GM12878 (cell line): ENCODE measurements around the gene NOD1. TPM values are rescaled to one million over a fixed set of nuclear protein-coding genes. Genes with fewer than 3 reads are reported as not detected.
"Not testable (repeated sequence)": the region's sequence is repeated elsewhere in the genome, so short reads cannot be mapped to it uniquely, and the experiment has no call there.

ENCODE experiments used
- ATAC-seq: fragments of 200-7000 bp; cut with Tn5 transposase; 3 replicates; pipeline ENCODE4 v1.9.1; 2020; ENCODE audit warnings: mild to moderate bottlenecking, moderate library complexity
- BruUV-seq: library from RNA; stranded (reverse); fragments of 400-500 nt; replicated peaks from 2 replicates; lab custom pipeline; 2021; lab: Mats Ljungman, UMichigan
- CTCF ChIA-PET: fragments of 300-600 bp; sonication (Branson Sonifier 250); formaldehyde crosslinking; extraction: SDS; loops from one replicate; lab custom pipeline; 2021; ENCODE audit warnings: inconsistent platforms; lab: Yijun Ruan, JAX
- POLR2A ChIA-PET: fragments of 350-600 bp; formaldehyde crosslinking; extraction: SDS; loops from one replicate; lab custom pipeline; 2021; ENCODE audit warnings: inconsistent platforms; lab: Charles Lee
- RAD21 ChIA-PET: fragments of 300-600 bp; sonication (Branson Sonifier 250); formaldehyde crosslinking; loops from one replicate; lab custom pipeline; 2023; ENCODE audit warnings: antibody characterized with exemption; ENCODE audit not compliant: unreplicated experiment; lab: Charles Lee
- SMC1A ChIA-PET: fragments of 300-600 bp; sonication (Branson Sonifier 250); formaldehyde crosslinking; loops from one replicate; lab custom pipeline; 2023; ENCODE audit not compliant: unreplicated experiment, uncharacterized antibody; lab: Charles Lee
- DNase-seq: peaks from one replicate; pipeline ENCODE4 v3.0.0-alpha.2; 2011; ENCODE audit warnings: low read depth, low spot score
- FAIRE-seq: peaks from 3 replicates; lab custom pipeline; 2011; peaks lifted over from hg19 to GRCh38; lab: Jason Lieb, UNC
- H2AFZ ChIP-seq: 2 replicates; pipeline ENCODE4 v1.6.0; 2011; ENCODE audit warnings: low read depth, low read length, control low read depth; ENCODE audit not compliant: control insufficient read depth
- H3K27ac ChIP-seq: 2 replicates; pipeline ENCODE4 v1.5.1; 2011; ENCODE audit warnings: control low read depth; ENCODE audit not compliant: control insufficient read depth, insufficient read depth
- H3K27me3 ChIP-seq, 2 experiments: replicated peaks in 1 of 2; 2 replicates each; pipeline versions ENCODE4 v1.6.0 to v1.6.1; 2011; ENCODE audit warnings: low read length in 1 of 2; ENCODE audit not compliant: control insufficient read depth in 2 of 2, insufficient read depth in 2 of 2
- H3K36me3 ChIP-seq, 2 experiments: 2 replicates each; pipeline ENCODE4 v1.5.1; 2011; ENCODE audit warnings: low read length in 1 of 2; ENCODE audit not compliant: control insufficient read depth in 2 of 2, insufficient read depth in 2 of 2
- H3K4me1 ChIP-seq: 2 replicates; pipeline ENCODE4 v1.6.1; 2011; ENCODE audit warnings: mild to moderate bottlenecking, low read length, moderate library complexity, mixed read lengths; ENCODE audit not compliant: control insufficient read depth, insufficient read depth
- H3K4me2 ChIP-seq: 2 replicates; pipeline ENCODE4 v1.6.0; 2011; ENCODE audit warnings: control low read depth; ENCODE audit not compliant: control insufficient read depth, insufficient read depth
- H3K4me3 ChIP-seq: fragments of 200-600 bp; sonication (generic); 2 replicates; pipeline ENCODE4 v1.5.1; 2016
- H3K79me2 ChIP-seq: 2 replicates; pipeline ENCODE4 v1.6.0; 2011; ENCODE audit warnings: low read length; ENCODE audit not compliant: control insufficient read depth, insufficient read depth
- H3K9ac ChIP-seq: 2 replicates; pipeline ENCODE4 v1.8.0; 2011; ENCODE audit warnings: low read length, control low read depth, mixed read lengths; ENCODE audit not compliant: control insufficient read depth, insufficient read depth
- H3K9me3 ChIP-seq: replicated peaks from 3 replicates; pipeline ENCODE4 v1.5.1; 2011; ENCODE audit warnings: mild to moderate bottlenecking, low read length; ENCODE audit not compliant: control insufficient read depth, insufficient read depth
- H4K20me1 ChIP-seq: 2 replicates; pipeline ENCODE4 v1.6.0; 2011; ENCODE audit not compliant: control insufficient read depth, insufficient read depth
- DPF2 ChIP-seq: fragments of 450-650 bp; IDR thresholded peaks from 2 replicates; pipeline ENCODE4 v1.6.1; 2017; ENCODE audit warnings: mild to moderate bottlenecking
- GABPA ChIP-seq: IDR thresholded peaks from 2 replicates; pipeline ENCODE4 v1.6.1; 2014; ENCODE audit warnings: antibody characterized with exemption, low read depth, mild to moderate bottlenecking, inconsistent platforms
- GATAD2B ChIP-seq: fragments of 450-650 bp; conservative IDR thresholded peaks from 2 replicates; pipeline ENCODE4 v1.6.1; 2017; ENCODE audit warnings: low read depth, mild to moderate bottlenecking, moderate library complexity
- IKZF2 ChIP-seq, 2 experiments: fragments of 450-650 bp; IDR thresholded peaks; 2 replicates each; pipeline ENCODE4 v1.6.1; 2017; ENCODE audit warnings: mild to moderate bottlenecking in 2 of 2, moderate library complexity in 2 of 2
- MEF2A ChIP-seq: IDR thresholded peaks from 2 replicates; pipeline ENCODE4 v1.6.1; 2011; ENCODE audit warnings: low read depth, mild to moderate bottlenecking, low read length, moderate library complexity; ENCODE audit not compliant: insufficient read depth
- SMC3 ChIP-seq: IDR thresholded peaks from 2 replicates; pipeline ENCODE4 v1.6.1; 2011; ENCODE audit warnings: low read length, improper control_type of control experiment, borderline replicate concordance
- ZNF687 ChIP-seq: fragments of 450-650 bp; IDR thresholded peaks from 2 replicates; pipeline ENCODE4 v1.6.1; 2017; ENCODE audit warnings: mild to moderate bottlenecking, moderate library complexity
- WGBS: methylation state at CpG from one replicate; pipeline ENCODE4 v1.1.6; 2016; ENCODE audit warnings: low lambda C conversion rate; ENCODE audit not compliant: insufficient replicate concordance, insufficient coverage; ENCODE audit errors: missing lambda C conversion rate; 5-methylcytosine and 5-hydroxymethylcytosine counted together
- in situ Hi-C: fragments of 300-500 bp; cut with MboI; formaldehyde crosslinking; loops from 9 replicates; pipeline ENCODE4 v1.14.3; 2018; ENCODE audit warnings: mixed read lengths
- intact Hi-C: fragments of 100-400 bp; cut with micrococcal nuclease; formaldehyde crosslinking; loops from one replicate; pipeline ENCODE4 v1.14.2; 2022; ENCODE audit not compliant: unreplicated experiment
- polyA plus RNA-seq, 11 experiments: library from polyadenylated mRNA; depleted of rRNA in 4 of 11; unstranded in 6 of 11; stranded (reverse) in 5 of 11; fragments of >200 nt; fragmentation: Nextera tagmentation in 4 of 11; fragmentation: Illumina TruSeq in 1 of 11; extraction: Ambion mirVana in 4 of 11; extraction: Trizol in 1 of 11; gene quantifications; 1 replicate in 1 of 11; 2 replicates in 10 of 11; pipeline versions ENCODE4 v1.2.1 to v1.2.3, GENCODE V29; 2011 to 2016; ENCODE audit warnings: inconsistent platforms in 2 of 11, missing spikeins in 2 of 11, low read depth in 1 of 11
- total RNA-seq, 4 experiments: library from RNA; depleted of rRNA in 3 of 4; stranded (reverse); fragments of >200 nt in 3 of 4; fragmentation: Illumina TruSeq in 1 of 4; extraction: Trizol in 1 of 4; gene quantifications; 2 replicates each; pipeline versions ENCODE4 v1.2.1 to v1.2.3, GENCODE V29; 2013 to 2021

Gene NOD1
- total and polyA plus RNA-seq, 10 of the 15 experiments (the other 5 are each of a cell fraction or from before 2014, with no cell fraction given), result 1.8 to 14.6 (median 8.9) TPM

DNA sequence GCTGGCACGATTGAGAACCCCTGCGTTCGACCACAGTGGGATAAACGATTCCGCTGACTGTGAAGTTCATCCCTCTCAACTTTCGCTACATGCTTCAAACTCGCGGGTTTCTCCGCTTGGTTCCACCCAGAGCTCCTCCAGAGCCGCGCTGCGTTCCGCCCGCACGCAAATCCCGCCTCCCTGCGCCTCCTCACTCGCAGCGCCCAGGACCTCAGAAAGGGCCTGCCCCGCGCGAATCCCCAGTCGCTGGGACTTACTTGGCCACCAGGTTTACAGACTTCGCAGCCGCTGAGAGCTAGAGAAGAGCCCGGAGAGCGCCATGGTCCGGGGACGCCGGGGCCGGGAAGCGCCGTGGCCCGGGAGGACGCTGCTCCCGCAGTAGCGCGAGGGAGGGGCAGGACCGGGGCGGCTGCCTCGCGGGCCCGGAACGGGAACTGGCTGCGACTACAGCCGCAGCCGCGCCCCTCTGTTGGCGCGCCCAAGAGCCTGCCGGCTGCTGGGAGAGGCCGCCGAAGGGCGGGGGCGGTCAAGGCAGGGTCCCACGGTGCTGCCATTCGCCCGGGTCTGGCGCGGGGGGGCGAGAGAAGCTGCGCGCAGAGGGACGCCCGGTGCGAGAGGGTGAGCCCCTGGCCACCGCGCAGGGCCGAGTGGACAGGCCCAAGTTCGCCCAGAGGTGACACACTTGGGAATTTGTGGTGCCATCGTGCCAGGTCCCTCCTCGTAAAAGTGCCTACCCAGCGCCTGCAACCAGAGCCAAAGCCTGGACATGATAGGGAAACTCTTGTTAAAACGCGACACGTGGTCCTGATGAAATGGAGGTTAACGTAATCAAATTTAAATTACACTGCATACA lies at the start of gene NOD1 (continued):
- TF ChIP-seq GABPA (no peak), ZNF687 (peak; percentile 77), DPF2 (peak; percentile 78), SMC3 (0 out of 2 replicates have a peak, but pooled peaks have one; percentile 4), IKZF2 (IDR thresholded peaks at IDR 0.05) (peak; percentile 47 to 59; a peak in 2 of 4 replicates), MEF2A (no peak), GATAD2B (peak; percentile 88)

DNA sequence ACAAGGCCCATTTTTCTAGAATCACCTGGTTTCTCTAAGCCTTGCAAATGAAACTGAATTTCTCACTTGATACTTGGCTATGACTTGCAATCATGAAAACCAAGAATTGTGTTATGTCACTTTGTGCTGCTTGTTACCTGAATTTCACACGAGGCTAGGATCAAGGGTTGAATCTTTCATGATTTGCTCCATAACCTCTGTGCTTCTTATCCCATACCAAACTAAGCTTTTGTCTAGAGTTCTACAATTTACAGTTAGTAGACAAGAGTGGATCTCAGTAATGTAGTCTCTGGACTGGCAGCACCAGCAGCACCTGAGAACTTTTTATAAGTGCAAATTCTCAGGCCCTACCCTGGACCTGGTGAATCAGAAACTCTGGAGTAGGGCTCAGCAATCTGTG lies 48.7 kb upstream of the NOD1 start:
- RAD21 ChIA-PET, H3K4me3 ChIP-seq, H3K9ac ChIP-seq: not testable (repeated sequence)

More for the DNA sequence above, 48.7 kb upstream of the NOD1 start:
- in situ Hi-C loops, H3K4me1 ChIP-seq, H3K4me2 ChIP-seq, FAIRE-seq, H3K27me3 ChIP-seq, H3K9me3 ChIP-seq, POLR2A ChIA-PET, intact Hi-C loops, H3K27ac ChIP-seq, H4K20me1 ChIP-seq, ATAC-seq, BruUV-seq, H3K36me3 ChIP-seq, DNase-seq, H3K79me2 ChIP-seq, H2AFZ ChIP-seq: not testable (repeated sequence)
- 40% methylated on average over 1 of the region's 1 CpG for WGBS
- SMC1A ChIA-PET, result interaction anchor here (0.9 to 1.8 kb wide), 3 partner anchors 9 to 22 kb away, joined by 3 to 5 read pairs (median 4); no protein-coding TSS in a partner anchor
- CTCF ChIA-PET, result interaction anchor here (0.9 to 1.9 kb wide), 4 partner anchors 14 to 37 kb away, joined by 3 to 6 read pairs (median 4); no protein-coding TSS in a partner anchor
